Esophagus muscularis mucosa (tissue), 3 donors: Measurements from ENCODE around the gene GPR18.

Experiments used
- CTCF ChIP-seq, 3 experiments: fragments of 200-600 bp in 2 of 3; fragments of 450-650 bp in 1 of 3; sonication (generic) in 2 of 3; IDR thresholded peaks; one replicate each; pipeline ENCODE4 v1.5.1; 2017 to 2019; ENCODE audit warnings: antibody characterized with exemption in 3 of 3, mild to moderate bottlenecking in 2 of 3, moderate library complexity in 1 of 3
- EP300 ChIP-seq: sonication (generic); formaldehyde crosslinking; IDR thresholded peaks from one replicate; pipeline ENCODE4 v1.6.1; 2017; ENCODE audit warnings: antibody characterized with exemption

GRCh38 chr13:99207511-99207910 lies 50.7 kb downstream of the GPR18 start:
- TF ChIP-seq CTCF (IDR thresholded peaks at IDR 0.05) (no peak), EP300 (no peak)
